ENCODE measurements around the gene SLC1A5. TPM values are rescaled to one million over a fixed set of nuclear protein-coding genes. Genes with fewer than 3 reads are reported as not detected.
"Not testable (repeated sequence)": the region's sequence is repeated elsewhere in the genome, so short reads cannot be mapped to it uniquely, and the experiment has no call there.

SLC1A5 gene
- total and polyA plus RNA-seq, 2 experiments from 2014 or later = 367 to 456 TPM

DNA sequence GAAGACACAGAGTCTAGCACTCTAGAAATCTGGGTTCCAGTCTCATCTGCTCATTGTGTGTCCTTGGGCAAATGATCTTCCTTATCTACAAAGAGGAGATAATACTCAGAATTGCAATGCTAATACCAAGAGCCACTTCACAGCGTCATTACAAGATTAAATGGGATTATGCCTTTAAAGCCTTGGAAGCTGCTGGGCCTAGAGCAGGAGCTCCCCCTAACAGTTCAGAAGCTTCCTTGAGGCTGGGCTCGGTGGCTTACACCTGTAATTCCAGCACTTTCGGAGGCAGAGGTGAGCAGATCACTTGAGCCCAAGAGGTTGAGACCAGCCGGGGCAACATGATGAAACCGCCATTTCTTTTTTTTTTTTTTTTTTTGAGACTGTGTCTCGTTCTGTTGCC is 34.7 kb upstream of the SLC1A5 start:
- in situ Hi-C loops (cut with MboI) = no loop called here
- no peak for DNase-seq
- 83 to 90% methylated on average over 6 of the region's 6 CpGs for WGBS, 2 experiments (ENCODE audit: low coverage in 1 of 2, low lambda C conversion rate in 2 of 2, missing lambda C conversion rate in 2 of 2)

DNA sequence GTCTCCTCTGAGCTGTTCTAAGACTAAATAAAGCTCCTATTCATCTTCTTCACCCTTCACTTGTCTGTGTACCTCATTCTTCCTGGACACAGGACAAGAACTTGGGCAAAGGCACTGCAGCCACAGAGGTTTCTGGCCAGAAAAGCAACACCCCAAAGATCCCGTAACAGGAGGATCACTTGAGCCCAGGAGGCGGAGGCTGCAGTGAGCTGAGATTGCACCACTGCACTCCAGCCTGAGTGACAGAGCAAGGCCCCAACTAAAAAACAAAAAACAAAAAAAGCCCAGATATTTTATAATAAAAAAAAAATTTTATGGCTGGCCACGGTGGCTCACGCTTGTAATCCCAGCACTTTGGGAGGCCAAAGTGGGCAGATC is 34.0 kb upstream of the SLC1A5 start:
- in situ Hi-C loops (cut with MboI) = not testable (repeated sequence)

More for the DNA sequence above, 34.7 kb upstream of the SLC1A5 start:
- no peak overlapping the region for H3K4me3 ChIP-seq
- no peaks in the 10 kb centered on the region for H3K9me2 ChIP-seq (ENCODE audit: insufficient read depth)
- H3K4me2 ChIP-seq (ENCODE audit: unreplicated experiment) = no peak overlapping the region
- no peaks in the 10 kb centered on the region for H3K36me3 ChIP-seq (ENCODE audit: low read depth)
- H4K20me1 ChIP-seq (ENCODE audit: insufficient read depth) = no peaks in the 10 kb centered on the region
- H3K27me3 ChIP-seq (replicated peaks; ENCODE audit: insufficient read depth) = no peaks in the 10 kb centered on the region
- no peak overlapping the region for H3K9ac ChIP-seq
- H3K9me3 ChIP-seq (ENCODE audit: low read depth) = no peaks in the 10 kb centered on the region
- H2AFZ ChIP-seq = no peak overlapping the region
- H3K27ac ChIP-seq = no peak overlapping the region
- no peaks in the 10 kb centered on the region for H3K4me1 ChIP-seq (ENCODE audit: insufficient read depth)
- H3K79me2 ChIP-seq (ENCODE audit: insufficient read depth) = no peaks in the 10 kb centered on the region
- TF ChIP-seq EZH2phosphoT487 (IDR thresholded peaks at IDR 0.05; ENCODE audit: insufficient read depth, low read depth) (no peak), EZH2 (IDR thresholded peaks at IDR 0.05; ENCODE audit: insufficient read depth, poor library complexity, severe bottlenecking) (no peak)
- H3F3A ChIP-seq (ENCODE audit: insufficient read depth) = no peaks in the 10 kb centered on the region

DNA sequence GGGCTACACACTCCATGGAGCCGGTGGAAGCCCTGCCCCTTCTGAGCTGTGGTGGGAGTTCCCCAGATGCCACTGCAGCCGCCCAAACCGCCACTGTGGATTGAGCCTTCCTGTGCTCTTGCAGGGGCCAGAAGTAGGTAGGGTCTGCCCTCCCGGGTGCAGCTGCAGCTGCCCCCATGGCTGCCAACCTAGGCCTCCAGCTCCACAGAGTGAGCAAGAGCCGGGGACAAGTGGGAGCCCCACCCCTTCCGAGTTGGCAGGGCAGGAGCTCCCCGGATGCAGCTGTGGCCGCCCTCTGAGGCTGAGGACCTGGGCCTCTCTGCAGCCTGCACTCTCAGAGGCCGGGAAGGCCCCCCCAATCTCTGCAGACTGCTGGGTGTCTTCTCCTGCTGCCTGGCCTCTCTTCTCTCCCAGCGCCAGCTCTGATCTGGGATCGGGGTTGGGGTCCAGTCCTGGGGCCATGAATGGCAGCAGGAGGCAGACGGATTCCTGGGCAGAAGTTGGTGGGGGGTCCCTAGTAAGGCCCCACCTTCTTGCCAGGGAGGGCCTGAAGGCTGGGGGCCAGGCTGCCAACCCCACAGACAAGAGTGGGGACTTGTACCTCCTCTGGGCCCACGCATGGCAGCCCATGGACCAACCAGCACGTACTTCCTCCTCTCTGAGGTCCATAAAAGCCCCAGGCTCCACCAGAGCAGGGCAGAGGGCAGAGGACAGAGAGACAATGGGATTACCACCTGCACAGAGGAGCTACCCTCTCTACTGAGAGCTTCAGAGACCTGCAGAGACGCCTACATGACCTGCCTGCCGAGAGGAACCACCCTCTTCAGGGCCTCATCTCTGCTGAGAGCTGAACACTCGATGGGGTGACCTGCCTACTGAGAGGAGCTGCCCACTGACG is 33.4 kb upstream of the SLC1A5 start:
- Histone ChIP-seq H3K4me3 (no peak overlapping the region), H4K20me1 (ENCODE audit: insufficient read depth) (no peaks in the 10 kb centered on the region), H3K4me1 (ENCODE audit: insufficient read depth) (no peaks in the 10 kb centered on the region), H3K27ac (no peak overlapping the region), H3F3A (ENCODE audit: insufficient read depth) (no peaks in the 10 kb centered on the region), H3K9ac (no peak overlapping the region), H3K4me2 (ENCODE audit: unreplicated experiment) (no peak overlapping the region), H3K27me3 (replicated peaks; ENCODE audit: insufficient read depth) (no peaks in the 10 kb centered on the region), H3K79me2 (ENCODE audit: insufficient read depth) (no peaks in the 10 kb centered on the region), H2AFZ (no peak overlapping the region), H3K9me3 (ENCODE audit: low read depth) (no peaks in the 10 kb centered on the region), H3K36me3 (ENCODE audit: low read depth) (no peaks in the 10 kb centered on the region), H3K9me2 (ENCODE audit: insufficient read depth) (no peaks in the 10 kb centered on the region)
- TF ChIP-seq EZH2 (IDR thresholded peaks at IDR 0.05; ENCODE audit: insufficient read depth, poor library complexity, severe bottlenecking) (no peak), EZH2phosphoT487 (IDR thresholded peaks at IDR 0.05; ENCODE audit: insufficient read depth, low read depth) (no peak)
- no peak for DNase-seq
- WGBS, 2 experiments (ENCODE audit: low coverage in 1 of 2, low lambda C conversion rate in 2 of 2, missing lambda C conversion rate in 2 of 2) = 73 to 77% methylated on average over 17 to 18 of the region's 18 CpGs
- in situ Hi-C loops (cut with MboI) = no loop called here

More for the DNA sequence above, 34.0 kb upstream of the SLC1A5 start:
- H3K9ac ChIP-seq; H3K79me2 ChIP-seq (ENCODE audit: insufficient read depth); H3K4me3 ChIP-seq; H3K4me1 ChIP-seq (ENCODE audit: insufficient read depth); H3K9me3 ChIP-seq (ENCODE audit: low read depth); H3F3A ChIP-seq (ENCODE audit: insufficient read depth); H3K27me3 ChIP-seq (replicated peaks; ENCODE audit: insufficient read depth); H3K27ac ChIP-seq; H4K20me1 ChIP-seq (ENCODE audit: insufficient read depth); H3K4me2 ChIP-seq (ENCODE audit: unreplicated experiment); H3K36me3 ChIP-seq (ENCODE audit: low read depth); H2AFZ ChIP-seq; H3K9me2 ChIP-seq (ENCODE audit: insufficient read depth); DNase-seq: not testable (repeated sequence)
- WGBS, 2 experiments (ENCODE audit: low coverage in 1 of 2, low lambda C conversion rate in 2 of 2, missing lambda C conversion rate in 2 of 2) = 89 to 92% methylated on average over 4 of the region's 4 CpGs

DNA sequence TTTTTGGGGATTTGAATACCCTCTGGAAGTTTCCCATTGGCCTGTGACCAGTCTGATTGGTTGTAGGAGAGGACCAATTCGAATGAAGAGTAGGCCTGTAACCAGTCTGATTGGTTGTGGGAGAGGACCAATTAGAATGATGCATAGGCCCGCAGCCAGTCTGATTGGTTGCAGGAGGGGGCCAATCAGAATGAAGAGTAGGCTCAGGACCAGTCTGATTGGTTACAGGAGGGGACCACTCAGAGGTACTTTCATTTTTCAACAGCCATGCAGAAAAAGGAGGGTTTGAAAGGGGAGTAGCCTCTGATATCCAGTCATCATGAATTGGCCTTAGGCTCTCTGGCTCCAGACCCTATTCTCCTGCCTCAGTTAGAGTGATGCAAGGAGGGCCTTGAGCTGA is 30.4 kb upstream of the SLC1A5 start:
- no peaks in the 10 kb centered on the region for H3K27me3 ChIP-seq (replicated peaks; ENCODE audit: insufficient read depth)
- H3K79me2 ChIP-seq (ENCODE audit: insufficient read depth) = no peaks in the 10 kb centered on the region
- WGBS, 2 experiments (ENCODE audit: low coverage in 1 of 2, low lambda C conversion rate in 2 of 2, missing lambda C conversion rate in 2 of 2) = 96 to 100% methylated on average over 2 of the region's 2 CpGs
- no peak overlapping the region for H3K4me3 ChIP-seq
- DNase-seq = peak; percentile 17
- no peaks in the 10 kb centered on the region for H4K20me1 ChIP-seq (ENCODE audit: insufficient read depth)
- H2AFZ ChIP-seq = no peak overlapping the region
- no peaks in the 10 kb centered on the region for H3K36me3 ChIP-seq (ENCODE audit: low read depth)
- in situ Hi-C loops (cut with MboI) = no loop called here
- H3K9ac ChIP-seq = no peak overlapping the region
- no peaks in the 10 kb centered on the region for H3F3A ChIP-seq (ENCODE audit: insufficient read depth)
- H3K9me2 ChIP-seq (ENCODE audit: insufficient read depth) = no peaks in the 10 kb centered on the region
- no peak overlapping the region for H3K4me2 ChIP-seq (ENCODE audit: unreplicated experiment)
- H3K9me3 ChIP-seq (ENCODE audit: low read depth) = no peaks in the 10 kb centered on the region
- TF ChIP-seq EZH2phosphoT487 (IDR thresholded peaks at IDR 0.05; ENCODE audit: insufficient read depth, low read depth) (no peak), EZH2 (IDR thresholded peaks at IDR 0.05; ENCODE audit: insufficient read depth, poor library complexity, severe bottlenecking) (no peak)
- H3K27ac ChIP-seq = no peak overlapping the region
- H3K4me1 ChIP-seq (ENCODE audit: insufficient read depth) = no peaks in the 10 kb centered on the region

All from GM23248 (cell line).